DMS 273 (cell line): ENCODE results near the gene SHANK2.

Experiments
- DNase-seq: peaks from one replicate; lab custom pipeline; 2025; ENCODE audit not compliant: unreplicated experiment; lab: John Stamatoyannopoulos, UW

SHANK2 gene

GRCh38 chr11:71252269-71252769 lies at the start of gene SHANK2:
SHANK2 (minus strand) TSS chr11:71252577; CDS start chr11:71147326, 105,251 bp downstream.
- DNase-seq, result peak; percentile 14

DNA sequence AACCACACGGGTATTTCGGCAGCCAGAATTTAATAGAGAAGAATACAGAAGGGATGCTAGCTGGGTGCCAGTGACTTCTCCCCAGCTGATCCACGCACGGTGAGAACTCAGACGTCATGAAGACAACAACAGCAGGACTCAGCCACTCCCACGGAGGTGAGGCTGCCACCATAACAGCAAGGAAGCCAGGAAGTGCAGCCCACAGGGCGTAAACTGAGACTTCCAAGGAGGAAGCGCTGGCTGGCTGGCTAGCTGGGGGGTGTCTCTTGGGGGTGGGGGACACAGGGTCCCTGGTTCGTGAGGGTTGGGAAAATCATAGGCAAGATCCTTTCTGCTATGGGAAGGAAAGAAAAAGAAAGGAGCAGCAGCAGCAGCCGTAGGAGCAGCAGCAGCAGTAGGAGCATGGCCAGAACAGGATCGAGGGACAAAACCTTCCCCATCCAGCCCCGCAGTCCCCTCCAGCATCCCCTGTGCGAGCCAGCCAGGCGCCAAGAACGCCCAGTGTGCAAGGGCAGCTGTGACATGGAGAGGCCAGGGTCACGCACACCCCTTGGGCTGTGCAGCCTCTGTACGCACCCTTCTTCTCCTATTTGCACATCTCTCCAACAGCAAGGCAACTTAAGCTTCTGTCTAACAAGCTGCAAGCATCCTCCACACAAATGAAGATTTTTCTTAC lies 49.6 kb upstream of the SHANK2 start:
- no peak for DNase-seq

- no peak for DNase-seq
Measured at GRCh38 chr11:71301046-71301857, 48.9 kb upstream of the SHANK2 start.

- no peak for DNase-seq
Measured at GRCh38 chr11:71300187-71300586, 47.8 kb upstream of the SHANK2 start.

GRCh38 chr11:71298761-71299181 lies 46.4 kb upstream of the SHANK2 start:
- no peak for DNase-seq

DNA sequence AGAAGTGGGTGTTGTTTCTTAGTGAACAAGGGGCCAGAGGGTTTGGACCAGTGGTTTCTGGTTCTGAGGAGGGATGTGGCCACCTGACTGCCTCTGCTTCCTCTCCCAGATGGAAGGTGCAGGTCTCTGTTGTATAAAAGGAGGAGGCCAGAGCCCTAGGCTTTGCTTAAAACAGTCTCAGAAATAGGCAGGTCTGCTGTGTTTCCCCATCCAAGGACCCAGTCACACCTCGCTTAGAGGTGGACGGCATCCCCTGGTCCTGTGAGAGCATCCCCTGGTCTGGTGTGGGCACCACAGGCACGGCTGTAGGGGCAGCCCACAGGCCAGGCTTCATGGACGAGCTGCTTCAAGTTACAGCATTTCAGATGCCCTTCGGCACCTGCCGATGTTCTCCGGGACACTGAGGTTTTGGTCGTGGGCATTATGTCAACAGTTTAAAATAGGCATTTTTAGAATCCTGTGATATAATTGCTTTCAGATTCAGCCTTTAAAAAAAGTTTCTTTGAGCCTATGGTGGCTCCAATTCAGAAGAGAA lies 45.7 kb upstream of the SHANK2 start:
- DNase-seq, result no peak

DNA sequence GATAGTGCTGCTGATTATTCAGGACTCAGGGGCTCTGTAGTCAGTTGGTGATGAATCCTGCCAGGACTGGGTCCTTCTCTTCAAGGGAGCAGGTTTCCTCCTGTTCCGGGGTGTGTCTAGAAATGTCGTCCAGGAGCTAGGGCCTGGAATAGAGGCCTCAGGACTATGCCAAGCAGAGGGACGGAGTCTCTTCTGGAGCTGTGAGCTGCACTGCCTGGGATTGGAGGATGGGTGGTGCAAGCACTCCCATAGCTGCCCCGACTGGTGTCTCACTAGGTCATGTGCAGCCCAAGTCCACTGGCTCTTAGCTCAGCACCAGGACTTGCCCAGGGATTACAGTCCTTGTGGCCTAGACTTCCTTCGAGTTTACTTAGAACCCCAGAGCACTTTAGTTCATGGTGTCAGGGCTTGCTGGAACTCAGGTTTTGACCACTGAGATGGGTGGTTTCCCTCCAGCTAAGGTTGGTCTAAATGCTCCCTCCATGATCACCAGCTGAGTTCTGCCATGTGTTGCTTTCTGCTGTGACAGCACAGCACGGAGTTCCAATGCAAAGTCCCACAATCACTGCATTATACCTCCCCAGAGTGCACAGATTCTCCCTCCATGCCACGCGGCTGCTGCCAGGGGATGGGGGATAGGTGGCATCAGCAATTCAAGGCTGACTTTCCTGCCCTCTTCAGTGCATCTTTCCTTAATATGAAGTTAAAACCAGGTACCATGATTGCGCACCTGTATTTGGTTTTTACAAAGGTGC lies 42.6 kb upstream of the SHANK2 start:
- DNase-seq, result no peak

GRCh38 chr11:71293961-71294782 lies 41.8 kb upstream of the SHANK2 start:
- no peak for DNase-seq

GRCh38 chr11:71286701-71287643 lies 34.6 kb upstream of the SHANK2 start:
- DNase-seq, result peak; percentile 49

- no peak for DNase-seq
Measured at GRCh38 chr11:71285111-71285510, 32.7 kb upstream of the SHANK2 start.

GRCh38 chr11:71284525-71285092 lies 32.2 kb upstream of the SHANK2 start:
- peak; percentile 78 for DNase-seq

- peak; percentile 7 for DNase-seq
Measured at GRCh38 chr11:71283971-71284441, 31.6 kb upstream of the SHANK2 start.

DNA sequence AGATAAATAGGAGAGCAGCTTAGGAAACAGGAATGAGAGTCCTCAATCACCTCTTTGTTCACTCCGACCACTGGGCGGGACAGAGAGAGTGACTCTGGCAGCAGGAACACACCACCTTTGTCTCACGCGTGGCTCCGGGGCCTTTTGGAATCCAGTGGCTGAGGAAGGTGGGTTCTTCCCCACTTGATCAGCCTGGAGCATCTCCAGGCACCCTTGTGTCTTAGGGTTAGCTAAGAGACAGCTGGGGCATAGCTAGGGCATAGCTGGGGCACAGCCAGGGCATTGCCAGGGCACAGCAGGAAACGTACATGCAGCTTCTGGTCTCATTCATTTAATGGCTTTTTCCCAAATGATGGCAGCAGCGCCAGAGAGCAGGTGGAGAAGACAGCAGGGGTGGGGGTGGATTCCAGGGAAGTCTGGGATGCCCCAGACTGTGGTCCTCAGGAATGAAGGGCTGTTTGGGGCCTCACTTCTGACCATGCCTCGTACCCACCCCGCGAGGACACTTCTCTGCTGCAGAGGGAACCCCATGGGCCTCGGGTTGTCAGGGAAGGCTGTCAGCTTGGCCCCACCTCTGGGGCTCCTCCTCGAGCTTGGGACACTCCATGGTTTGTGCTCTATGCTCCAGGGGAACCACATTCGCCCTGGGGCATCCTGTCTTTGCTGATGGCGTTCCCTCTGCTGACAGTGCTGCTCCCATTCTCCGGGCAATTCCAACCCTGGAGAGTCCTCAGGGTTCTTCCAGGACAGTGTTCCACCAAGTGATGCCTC lies 30.4 kb upstream of the SHANK2 start:
- peak; percentile 51 for DNase-seq

DNA sequence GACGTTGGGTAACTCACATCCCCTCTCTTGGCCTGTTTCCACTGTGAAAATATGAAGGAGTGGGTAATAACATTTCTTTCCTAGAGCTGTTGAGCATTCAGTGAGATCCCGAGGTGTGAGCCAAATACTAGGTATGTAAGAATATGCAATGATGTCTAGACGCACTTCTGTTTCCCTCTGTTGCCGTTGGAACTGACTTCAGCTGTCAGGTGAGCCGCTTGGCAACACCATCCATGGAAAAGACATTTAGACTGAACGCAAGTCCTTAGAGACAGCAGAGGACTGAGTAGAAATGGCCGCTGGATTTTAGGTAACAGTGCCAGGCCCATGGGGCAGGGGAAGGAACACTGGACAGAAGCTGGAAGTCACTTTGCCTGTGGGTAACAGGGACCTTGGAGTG lies 29.5 kb upstream of the SHANK2 start:
- DNase-seq, result no peak

GRCh38 chr11:71281204-71281603 lies 28.8 kb upstream of the SHANK2 start:
- DNase-seq, result no peak

- DNase-seq, result no peak
Measured at GRCh38 chr11:71279916-71280645, 27.7 kb upstream of the SHANK2 start.

GRCh38 chr11:71272161-71272560 lies 19.8 kb upstream of the SHANK2 start:
- no peak for DNase-seq
